K562 (cell line): ENCODE data around the gene HTR5A. TPM values are rescaled to one million over a fixed set of nuclear protein-coding genes. Genes with fewer than 3 reads are reported as not detected.

Source experiments
- ATAC-seq: fragments of 200-7000 bp; cut with Tn5 transposase; 3 replicates; pipeline ENCODE4 v1.9.1; 2020; ENCODE audit warnings: moderate library complexity
- BruUV-seq: library from RNA; stranded (reverse); fragments of 400-500 nt; replicated peaks from 2 replicates; lab custom pipeline; 2021; lab: Mats Ljungman, UMichigan
- CTCF ChIA-PET: fragments of 300-600 bp; formaldehyde crosslinking; extraction: SDS; loops from one replicate; lab custom pipeline; 2021; ENCODE audit warnings: low intra/inter-chr PET ratio; lab: Yijun Ruan, JAX
- POLR2A ChIA-PET: fragments of 300-600, 350-650 bp; sonication (Branson Sonifier 250); formaldehyde crosslinking; extraction: SDS; loops from one replicate; lab custom pipeline; 2021; ENCODE audit warnings: antibody characterized with exemption, inconsistent platforms; lab: Yijun Ruan, JAX
- DNase-seq, 4 experiments: peaks; one replicate each; pipeline versions ENCODE4 v3.0.0 to v3.0.0-alpha.2; 2011 to 2018; ENCODE audit warnings: low spot score in 3 of 4, mixed read lengths in 3 of 4; ENCODE audit errors: extremely low read depth in 1 of 4
- FAIRE-seq: peaks from 2 replicates; lab custom pipeline; 2011; peaks lifted over from hg19 to GRCh38; lab: Jason Lieb, UNC
- H2AFZ ChIP-seq: 2 replicates; pipeline ENCODE4 v1.6.0; 2011; ENCODE audit warnings: low read depth, low read length, control low read depth, inconsistent platforms
- H3K27ac ChIP-seq: fragments of 200-600 bp; 3 replicates; pipeline ENCODE4 v1.8.0; 2011; ENCODE audit warnings: low read depth, mild to moderate bottlenecking, control low read depth, inconsistent platforms, low read length, moderate library complexity, mixed read lengths; ENCODE audit errors: extremely low read depth
- H3K27me3 ChIP-seq, 2 experiments: fragments of 300-600 bp in 1 of 2; 2 replicates in 1 of 2; 3 replicates in 1 of 2; pipeline versions ENCODE4 v1.6.0 to v1.8.0; 2011; ENCODE audit warnings: inconsistent platforms in 2 of 2, low read length in 2 of 2, mild to moderate bottlenecking in 1 of 2, mixed read lengths in 1 of 2, moderate library complexity in 1 of 2; ENCODE audit not compliant: control insufficient read depth in 2 of 2, insufficient read depth in 2 of 2
- H3K36me3 ChIP-seq: fragments of 300-600 bp; 3 replicates; pipeline ENCODE4 v1.8.0; 2011; ENCODE audit warnings: mild to moderate bottlenecking, low read length, inconsistent platforms; ENCODE audit not compliant: control insufficient read depth, insufficient read depth
- H3K4me1 ChIP-seq, 2 experiments: fragments of 200-600 bp in 1 of 2; replicated peaks in 1 of 2; 2 replicates in 1 of 2; 3 replicates in 1 of 2; pipeline versions ENCODE4 v1.5.1 to v1.8.0; 2011; ENCODE audit warnings: inconsistent platforms in 2 of 2, low read length in 2 of 2, mild to moderate bottlenecking in 1 of 2, mixed read lengths in 1 of 2, moderate library complexity in 1 of 2; ENCODE audit not compliant: control insufficient read depth in 2 of 2, insufficient read depth in 2 of 2
- H3K4me2 ChIP-seq: 2 replicates; pipeline ENCODE4 v1.6.1; 2011; ENCODE audit warnings: low read length, control low read depth, inconsistent platforms, mixed read lengths; ENCODE audit not compliant: insufficient read depth
- H3K4me3 ChIP-seq: fragments of 200-600 bp; sonication (generic), shearing (Covaris generic); 2 replicates; pipeline ENCODE4 v1.5.1; 2016; ENCODE audit warnings: control low read depth, inconsistent platforms
- H3K79me2 ChIP-seq: fragments of 200-600 bp; 3 replicates; pipeline ENCODE4 v1.8.0; 2011; ENCODE audit warnings: low read length, inconsistent platforms; ENCODE audit not compliant: control insufficient read depth, insufficient read depth
- H3K9ac ChIP-seq, 2 experiments: 2 replicates each; pipeline versions ENCODE4 v1.6.0 to v1.6.1; 2011; ENCODE audit warnings: low read depth in 2 of 2, low read length in 2 of 2, control low read depth in 1 of 2, inconsistent platforms in 1 of 2, mild to moderate bottlenecking in 1 of 2, mixed read lengths in 1 of 2; ENCODE audit not compliant: insufficient read depth in 1 of 2
- H3K9me1 ChIP-seq: one replicate; pipeline ENCODE4 v1.6.0; 2011; ENCODE audit warnings: inconsistent platforms, mild to moderate bottlenecking, low read length, moderate library complexity; ENCODE audit not compliant: control insufficient read depth, insufficient read depth
- H3K9me3 ChIP-seq: replicated peaks from 2 replicates; pipeline ENCODE4 v1.5.1; 2011; ENCODE audit warnings: low read depth, low read length, inconsistent platforms; ENCODE audit not compliant: control insufficient read depth, insufficient read depth
- H4K20me1 ChIP-seq: replicated peaks from 2 replicates; pipeline ENCODE4 v1.6.1; 2011; ENCODE audit warnings: low read length, inconsistent platforms, mixed read lengths; ENCODE audit not compliant: control insufficient read depth, insufficient read depth
- ARID3A ChIP-seq: IDR thresholded peaks from 2 replicates; pipeline ENCODE4 v1.6.1; 2012; ENCODE audit warnings: low read depth, low read length, improper control_type of control experiment, borderline replicate concordance
- CBFA2T3 ChIP-seq: fragments of 450-650 bp; IDR thresholded peaks from 2 replicates; pipeline ENCODE4 v1.6.1; 2017
- ELK3 ChIP-seq: fragments of 450-650 bp; formaldehyde crosslinking; IDR thresholded peaks from 2 replicates; pipeline ENCODE4 v1.4.0; 2020; ENCODE audit warnings: mild to moderate bottlenecking
- ERF ChIP-seq: fragments of 450-650 bp; formaldehyde crosslinking; IDR thresholded peaks from 2 replicates; pipeline ENCODE4 v1.4.0; 2020; ENCODE audit warnings: mild to moderate bottlenecking, mixed read lengths
- FOXJ3 ChIP-seq: sonication (generic); formaldehyde crosslinking; IDR thresholded peaks from 2 replicates; pipeline ENCODE4 v1.4.0; 2020; ENCODE audit warnings: mild to moderate bottlenecking, missing genetic modification reagents
- GTF3C2 ChIP-seq: IDR thresholded peaks from 3 replicates; pipeline ENCODE4 v1.6.1; 2011; ENCODE audit warnings: borderline replicate concordance, mild to moderate bottlenecking, moderate library complexity; ENCODE audit not compliant: insufficient read length; ENCODE audit errors: extremely low read depth
- HNRNPLL ChIP-seq: fragments of 200-400 bp; formaldehyde crosslinking; IDR thresholded peaks from 2 replicates; pipeline ENCODE4 v1.6.1; 2017; ENCODE audit warnings: low read length, low read depth, mild to moderate bottlenecking; ENCODE audit not compliant: poor library complexity, severe bottlenecking
- JUN ChIP-seq, 2 experiments: sonication (generic) in 1 of 2; formaldehyde crosslinking in 1 of 2; IDR thresholded peaks; 2 replicates each; pipeline versions ENCODE4 v1.6.1 to v1.8.0; 2012 to 2022; ENCODE audit warnings: borderline replicate concordance in 2 of 2, mild to moderate bottlenecking in 2 of 2, improper control_type of control experiment in 1 of 2, low read depth in 1 of 2, low read length in 1 of 2, missing genetic modification reagents in 1 of 2
- MITF ChIP-seq: IDR thresholded peaks from 2 replicates; pipeline ENCODE4 v1.6.1; 2014; ENCODE audit warnings: antibody characterized with exemption
- NFIX ChIP-seq: fragments of 250-450 bp; sonication (Bioruptor Pico); IDR thresholded peaks from 2 replicates; pipeline ENCODE4 v1.4.0; 2020; ENCODE audit warnings: low read depth, mild to moderate bottlenecking, moderate library complexity
- ZNF398 ChIP-seq: fragments of 250-450 bp; sonication (Bioruptor Pico); IDR thresholded peaks from 2 replicates; pipeline ENCODE4 v1.8.0; 2021; ENCODE audit warnings: moderate library complexity, mild to moderate bottlenecking, inconsistent platforms
- ZNF507 ChIP-seq: conservative IDR thresholded peaks from 2 replicates; pipeline ENCODE4 v1.6.1; 2017; ENCODE audit warnings: missing genetic modification characterization, missing compliant biosample characterization
- ZNF586 ChIP-seq: fragments of 450-650 bp; formaldehyde crosslinking; conservative IDR thresholded peaks from 2 replicates; pipeline ENCODE4 v1.4.0; 2020; ENCODE audit warnings: mild to moderate bottlenecking, moderate library complexity
- WGBS: fragments of 100-300 bp; shearing (Covaris generic); methylation state at CpG from one replicate; pipeline ENCODE4 v1.1.6; 2016; ENCODE audit warnings: low coverage, mixed read lengths; ENCODE audit not compliant: insufficient coverage; ENCODE audit errors: missing lambda C conversion rate; 5-methylcytosine and 5-hydroxymethylcytosine counted together
- in situ Hi-C: fragments of 300-500 bp; cut with MboI; formaldehyde crosslinking; loops from 4 replicates; pipeline ENCODE4 v1.15.0; 2018; ENCODE audit warnings: inconsistent platforms, mixed read lengths
- intact Hi-C: fragments of 100-400 bp; cut with micrococcal nuclease; formaldehyde crosslinking; loops from 2 replicates; pipeline ENCODE4 v1.14.2; 2022
- polyA plus RNA-seq, 8 experiments: library from polyadenylated mRNA; depleted of rRNA in 4 of 8; stranded (reverse) in 5 of 8; unstranded in 3 of 8; fragments of >200 nt; fragmentation: Nextera tagmentation in 2 of 8; fragmentation: Illumina TruSeq in 1 of 8; extraction: Ambion mirVana in 2 of 8; extraction: Trizol in 1 of 8; gene quantifications; 2 replicates each; pipeline versions ENCODE4 v1.2.1 to v1.2.3, GENCODE V29; 2011 to 2014; ENCODE audit warnings: inconsistent platforms in 1 of 8, missing spikeins in 1 of 8
- total RNA-seq, 7 experiments: library from RNA; depleted of rRNA in 6 of 7; stranded (reverse); fragments of >200 nt in 6 of 7; fragmentation: Illumina TruSeq in 2 of 7; extraction: Trizol in 2 of 7; gene quantifications; 2 replicates each; pipeline versions ENCODE4 v1.2.1 to v1.2.3, GENCODE V29; 2011 to 2021; ENCODE audit warnings: low replicate concordance in 1 of 7

Gene HTR5A
- total and polyA plus RNA-seq, 9 of the 15 experiments (the other 6 are each of a cell fraction or from before 2014, with no cell fraction given) = 0.06 TPM; not detected in 8

GRCh38 chr7:155093596-155093995 is 23.5 kb downstream of the HTR5A start:
- CTCF ChIA-PET = no interaction called here
- Histone ChIP-seq H3K79me2 (no peaks in the 10 kb centered on the region), H3K36me3 (no peaks in the 10 kb centered on the region), H4K20me1 (no peaks in the 10 kb centered on the region), H2AFZ (no peak overlapping the region), H3K27me3 (peaks cover 20 to 38% of the 10 kb centered on the region in 2 experiments), H3K4me3 (no peak overlapping the region), H3K27ac (no peak overlapping the region), H3K9me3 (no peaks in the 10 kb centered on the region), H3K4me2 (no peak overlapping the region), H3K4me1 (no peaks in the 10 kb centered on the region), H3K9ac (no peak overlapping the region), H3K9me1 (no peaks in the 10 kb centered on the region)
- intact Hi-C loops (no loop called here), in situ Hi-C loops (no loop called here)
- FAIRE-seq (no peak), ATAC-seq (no peak), DNase-seq (no peak)
- BruUV-seq = no TSS peak
- POLR2A ChIA-PET = interaction anchor here (1.0 kb wide), 1 partner anchor 72 kb away, joined by 3 read pairs; no protein-coding TSS in a partner anchor
- WGBS = 2% methylated on average over 2 of the region's 2 CpGs
- no peak for TF ChIP-seq GTF3C2
- TF ChIP-seq HNRNPLL = no peak
- TF ChIP-seq ZNF586 (CRISPR knock-in tag) = no peak
- TF ChIP-seq MITF = no peak
- no peak for TF ChIP-seq ERF (CRISPR knock-in tag)
- TF ChIP-seq ARID3A = no peak
- no peak for TF ChIP-seq ELK3 (CRISPR knock-in tag)
- TF ChIP-seq CBFA2T3 = no peak
- TF ChIP-seq ZNF507 (tag) = no peak
- TF ChIP-seq ZNF398 (CRISPR knock-in tag) = no peak
- no peak for TF ChIP-seq NFIX (CRISPR knock-in tag)
- TF ChIP-seq FOXJ3 = no peak
- TF ChIP-seq JUN (IDR thresholded peaks at IDR 0.05; ENCODE audit: borderline replicate concordance, low read depth, low read length) = no peak
- no peak for TF ChIP-seq JUN (CRISPR knock-in tag; IDR thresholded peaks at IDR 0.05; ENCODE audit: borderline replicate concordance)
